Sigmoid colon (tissue), 7 donors: ENCODE measurements around the gene AMBRA1. TPM values are rescaled to one million over a fixed set of nuclear protein-coding genes. Genes with fewer than 3 reads are reported as not detected.

Experiments used
- DNase-seq: peaks from one replicate; pipeline ENCODE4 v3.0.0-alpha.2; 2019
- H3K27ac ChIP-seq, 4 donors: fragments of 200-600 bp; sonication (generic); one replicate each; pipeline ENCODE4 v1.5.1; 2016 to 2019; ENCODE audit warnings: mild to moderate bottlenecking in 1 of 4
- H3K27me3 ChIP-seq, 3 donors: fragments of 200-600 bp; sonication (generic); one replicate each; pipeline ENCODE4 v1.5.1; 2019; ENCODE audit warnings: mild to moderate bottlenecking in 1 of 3
- H3K36me3 ChIP-seq, 4 donors: fragments of 200-600 bp; sonication (generic); one replicate each; pipeline ENCODE4 v1.5.1; 2016 to 2019
- H3K4me1 ChIP-seq, 4 donors: fragments of 200-600 bp; sonication (generic); one replicate each; pipeline ENCODE4 v1.5.1; 2017 to 2019
- H3K4me3 ChIP-seq, 4 donors: fragments of 200-600 bp; sonication (generic); one replicate each; pipeline ENCODE4 v1.5.1; 2017 to 2019; ENCODE audit warnings: mild to moderate bottlenecking in 2 of 4, moderate library complexity in 1 of 4
- H3K9me3 ChIP-seq, 4 donors: fragments of 200-600 bp in 3 of 4; sonication (generic) in 3 of 4; one replicate each; pipeline versions ENCODE4 v1.5.1 to v1.6.1; 2013 to 2019
- CTCF ChIP-seq, 4 experiments: fragments of 450-650 bp in 3 of 4; fragments of 200-600 bp in 1 of 4; IDR thresholded peaks; one replicate each; pipeline ENCODE4 v1.5.1; 2016 to 2019; ENCODE audit warnings: antibody characterized with exemption in 4 of 4, mild to moderate bottlenecking in 3 of 4, moderate library complexity in 2 of 4
- EP300 ChIP-seq, 4 donors: sonication (generic); formaldehyde crosslinking; IDR thresholded peaks; one replicate each; pipeline ENCODE4 v1.6.1; 2017; ENCODE audit warnings: antibody characterized with exemption in 4 of 4
- POLR2A ChIP-seq, 2 donors: fragments of 450-650 bp; IDR thresholded peaks; one replicate each; pipeline ENCODE4 v1.6.1; 2016; ENCODE audit warnings: antibody characterized with exemption in 2 of 2, mild to moderate bottlenecking in 2 of 2, moderate library complexity in 2 of 2
- POLR2AphosphoS5 ChIP-seq, 4 donors: sonication (generic); formaldehyde crosslinking; IDR thresholded peaks; one replicate each; pipeline ENCODE4 v1.6.1; 2017; ENCODE audit warnings: antibody characterized with exemption in 4 of 4
- WGBS, 2 donors: extraction: QIAGEN DNeasy Blood & Tissue Kit; methylation state at CpG; one replicate each; pipeline ENCODE4 v1.1.7; 2013; 5-methylcytosine and 5-hydroxymethylcytosine counted together
- intact Hi-C: fragments of 100-400 bp; cut with DNase I; formaldehyde crosslinking; loops from one replicate; pipeline ENCODE4 v1.15.1; 2023
- polyA plus RNA-seq, 3 donors: library from polyadenylated mRNA; stranded (reverse); fragments of 200-250 nt; gene quantifications; one replicate each; pipeline ENCODE4 v1.2.3, GENCODE V29; 2013
- total RNA-seq, 4 donors: library from RNA; depleted of rRNA; stranded (reverse); fragments of >200 nt; gene quantifications; one replicate each; pipeline ENCODE4 v1.1.0, GENCODE V29; 2016
- donor health status: healthy with polysubstance abuse.
- donor health status: Bipolar disorder and iron deficiency.
- donor health status: healthy.

The AMBRA1 gene
- total and polyA plus RNA-seq, 7 donors: 8.4 to 33.0 (median 23.9) TPM

DNA sequence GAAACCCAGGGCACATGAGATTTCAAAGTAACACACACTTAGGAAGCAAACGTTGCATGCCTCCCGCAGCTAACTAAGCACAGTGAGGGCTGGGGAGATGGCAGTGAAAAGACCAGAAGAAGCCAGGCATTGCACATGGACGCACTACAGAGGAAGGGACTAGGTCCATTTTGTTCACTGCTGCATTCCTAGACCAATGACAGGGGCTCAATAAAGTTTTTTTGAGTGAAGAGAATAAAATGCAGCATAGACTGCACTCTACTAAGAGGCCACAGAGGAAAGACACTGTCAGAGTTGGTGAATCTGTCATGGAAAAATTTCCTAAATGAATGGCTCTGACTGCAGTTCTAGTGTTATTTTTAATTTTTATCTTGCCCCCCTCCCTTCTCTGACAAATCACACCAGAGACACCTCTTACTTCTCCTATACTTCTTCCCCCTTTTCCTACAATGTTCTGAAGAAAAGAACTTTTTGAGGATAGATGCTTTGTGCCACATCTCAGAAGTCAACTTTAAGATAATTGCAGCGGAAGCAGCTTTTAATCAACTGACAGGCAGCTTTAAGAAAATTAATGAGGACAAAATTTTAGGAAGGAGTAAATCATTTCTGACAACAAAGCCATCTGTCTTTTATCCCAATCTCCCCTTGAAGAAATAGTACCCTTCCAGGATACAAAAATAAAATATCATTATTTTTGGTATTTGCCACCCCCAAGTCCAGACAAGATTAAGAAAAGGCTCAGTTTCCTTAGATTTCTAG, 167.4 kb downstream of the AMBRA1 start:
- H3K27me3 ChIP-seq: no peaks in the 10 kb centered on the region
- H3K4me1 ChIP-seq: no peaks in the 10 kb centered on the region
- no peak for TF ChIP-seq POLR2A (IDR thresholded peaks at IDR 0.05)
- intact Hi-C loops: no loop called here
- WGBS, 2 donors: 92% methylated on average over 4 of the region's 4 CpGs
- H3K4me3 ChIP-seq: no peak overlapping the region
- H3K27ac ChIP-seq: no peak overlapping the region
- peaks cover 0 to 35% (median 3%) of the 10 kb centered on the region in 4 donors for H3K36me3 ChIP-seq
- DNase-seq: no peak
- H3K9me3 ChIP-seq: no peaks in the 10 kb centered on the region

- H3K4me3 ChIP-seq: no peak overlapping the region
- H3K36me3 ChIP-seq: peaks cover 0 to 17% (median 9%) of the 10 kb centered on the region in 4 donors
- H3K27ac ChIP-seq: no peak overlapping the region
- intact Hi-C loops: no loop called here
- WGBS, 2 donors: 20 to 59% methylated on average over 7 of the region's 7 CpGs
- H3K9me3 ChIP-seq: no peaks in the 10 kb centered on the region
- no peak for DNase-seq
- TF ChIP-seq POLR2A (IDR thresholded peaks at IDR 0.05): no peak
- TF ChIP-seq POLR2AphosphoS5 (IDR thresholded peaks at IDR 0.05): no peak
- no peak for TF ChIP-seq EP300 (IDR thresholded peaks at IDR 0.05)
- TF ChIP-seq CTCF (IDR thresholded peaks at IDR 0.05): no peak
- H3K27me3 ChIP-seq: no peaks in the 10 kb centered on the region
- no peaks in the 10 kb centered on the region for H3K4me1 ChIP-seq
Observed at GRCh38 chr11:46422588-46422987, 171.2 kb downstream of the AMBRA1 start.

GRCh38 chr11:46421257-46421880, 172.5 kb downstream of the AMBRA1 start:
- 95 to 96% methylated on average over 8 of the region's 8 CpGs for WGBS, 2 donors
- intact Hi-C loops: no loop called here
- no peaks in the 10 kb centered on the region for H3K27me3 ChIP-seq
- peaks cover under 1 to 29% (median 16%) of the 10 kb centered on the region in 4 donors for H3K36me3 ChIP-seq
- DNase-seq: no peak
- H3K9me3 ChIP-seq: no peaks in the 10 kb centered on the region
- no peak overlapping the region for H3K4me3 ChIP-seq
- no peak overlapping the region for H3K27ac ChIP-seq
- TF ChIP-seq POLR2A (IDR thresholded peaks at IDR 0.05): no peak
- TF ChIP-seq POLR2AphosphoS5 (IDR thresholded peaks at IDR 0.05): no peak
- TF ChIP-seq CTCF (IDR thresholded peaks at IDR 0.05): no peak
- no peaks in the 10 kb centered on the region for H3K4me1 ChIP-seq

- no peak for TF ChIP-seq EP300 (IDR thresholded peaks at IDR 0.05)
- TF ChIP-seq POLR2A (IDR thresholded peaks at IDR 0.05): no peak
- no peak for TF ChIP-seq CTCF (IDR thresholded peaks at IDR 0.05)
- TF ChIP-seq POLR2AphosphoS5 (IDR thresholded peaks at IDR 0.05): no peak
- Histone ChIP-seq H3K4me1 (no peaks in the 10 kb centered on the region), H3K9me3 (no peaks in the 10 kb centered on the region), H3K27ac (no peak overlapping the region), H3K4me3 (no peak overlapping the region), H3K27me3 (no peaks in the 10 kb centered on the region), H3K36me3 (peaks cover 9 to 38% (median 21%) of the 10 kb centered on the region in 4 donors)
- DNase-seq: no peak
- intact Hi-C loops: no loop called here
- 93 to 97% methylated on average over 1 of the region's 1 CpG for WGBS, 2 donors
Observed at GRCh38 chr11:46420513-46420912, 173.3 kb downstream of the AMBRA1 start.

- H3K4me3 ChIP-seq: no peak overlapping the region
- peaks cover 11 to 56% (median 30%) of the 10 kb centered on the region in 4 donors for H3K36me3 ChIP-seq
- TF ChIP-seq CTCF (IDR thresholded peaks at IDR 0.05) (no peak), EP300 (IDR thresholded peaks at IDR 0.05) (no peak), POLR2AphosphoS5 (IDR thresholded peaks at IDR 0.05) (no peak), POLR2A (IDR thresholded peaks at IDR 0.05) (no peak)
- intact Hi-C loops: no loop called here
- no peaks in the 10 kb centered on the region for H3K9me3 ChIP-seq
- WGBS, 2 donors: 95 to 98% methylated on average over 5 of the region's 5 CpGs
- H3K27ac ChIP-seq: no peak overlapping the region
- H3K27me3 ChIP-seq: no peaks in the 10 kb centered on the region
- H3K4me1 ChIP-seq: no peaks in the 10 kb centered on the region
- DNase-seq: no peak
Observed at GRCh38 chr11:46418751-46419150, 175.1 kb downstream of the AMBRA1 start.
